Testis (tissue), 2 donors: Measurements from ENCODE around the gene ERLEC1.

Experiments
- CTCF ChIP-seq, 3 experiments: fragments of 450-650 bp in 2 of 3; fragments of 200-600 bp in 1 of 3; sonication (generic) in 1 of 3; IDR thresholded peaks; one replicate each; pipeline ENCODE4 v1.5.1; 2016 to 2019; ENCODE audit warnings: antibody characterized with exemption in 3 of 3, mild to moderate bottlenecking in 2 of 3, moderate library complexity in 1 of 3
- POLR2A ChIP-seq: fragments of 450-650 bp; IDR thresholded peaks from one replicate; pipeline ENCODE4 v1.6.1; 2017; ENCODE audit warnings: antibody characterized with exemption, mild to moderate bottlenecking, moderate library complexity

DNA sequence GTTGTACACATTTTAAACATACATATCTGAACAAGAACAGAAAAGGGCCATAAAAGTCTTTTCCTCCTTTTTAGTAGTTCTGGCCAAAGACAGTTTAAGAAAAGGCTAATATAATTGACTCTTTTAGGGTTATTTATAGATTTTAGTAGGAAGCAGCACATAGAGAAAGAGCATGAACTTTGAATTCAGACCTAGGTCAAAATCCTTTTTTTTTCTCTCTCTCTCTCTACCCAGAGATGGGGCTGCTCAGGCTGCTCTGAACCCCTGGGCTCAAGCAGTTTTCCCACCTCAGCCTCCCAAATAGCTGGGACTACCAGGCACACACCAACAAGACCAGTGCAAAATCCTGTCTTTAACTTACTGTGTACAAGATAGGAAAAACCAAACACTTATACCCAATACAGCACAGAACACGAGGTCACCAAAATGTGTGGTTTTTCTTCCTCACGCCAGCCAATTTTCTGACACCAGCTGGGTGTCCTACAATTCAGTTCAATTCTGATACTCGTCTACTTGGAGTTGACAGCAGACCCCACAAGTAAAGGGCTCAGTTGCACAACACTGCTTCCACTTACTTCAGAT is 32.1 kb downstream of the ERLEC1 start:
- no peak for TF ChIP-seq CTCF (IDR thresholded peaks at IDR 0.05)
- TF ChIP-seq POLR2A, result no peak
